Adrenal gland (tissue), 12 donors: ENCODE results near the gene IGFN1. TPM values are rescaled to one million over a fixed set of nuclear protein-coding genes. Genes with fewer than 3 reads are reported as not detected.

Experiments used
- DNase-seq, 7 donors: peaks; one replicate each; pipeline ENCODE4 v3.0.0-alpha.2; 2019 to 2020
- H3K27ac ChIP-seq, 5 donors: fragments of 200-600 bp; sonication (generic) in 4 of 5; 1 replicate in 3 of 5; 2 replicates in 2 of 5; pipeline versions ENCODE4 v1.5.1 to v1.8.0; 2016 to 2020; ENCODE audit warnings: mild to moderate bottlenecking in 1 of 5
- H3K27me3 ChIP-seq: fragments of 200-600 bp; 2 replicates; pipeline ENCODE4 v1.8.0; 2021
- H3K36me3 ChIP-seq, 2 donors: fragments of 200-600 bp; replicated peaks in 1 of 2; 1 replicate in 1 of 2; 2 replicates in 1 of 2; pipeline versions ENCODE4 v1.5.1 to v1.8.0; 2018 to 2022
- H3K4me1 ChIP-seq, 2 donors: fragments of 200-600 bp; replicated peaks in 1 of 2; 1 replicate in 1 of 2; 2 replicates in 1 of 2; pipeline versions ENCODE4 v1.5.1 to v1.8.0; 2018 to 2021
- H3K4me3 ChIP-seq, 4 donors: fragments of 200-600 bp; sonication (generic) in 3 of 4; one replicate each; pipeline ENCODE4 v1.5.1; 2016 to 2018
- H3K9me3 ChIP-seq, 3 donors: fragments of 200-600 bp; sonication (generic) in 1 of 3; replicated peaks in 1 of 3; 1 replicate in 2 of 3; 2 replicates in 1 of 3; pipeline versions ENCODE4 v1.5.1 to v1.8.0; 2016 to 2021
- CTCF ChIP-seq, 6 experiments: fragments of 450-650 bp in 4 of 6; fragments of 200-600 bp in 2 of 6; sonication (generic) in 1 of 6; IDR thresholded peaks; 1 replicate in 5 of 6; 2 replicates in 1 of 6; pipeline versions ENCODE4 v1.5.1 to v1.8.0; 2016 to 2021; ENCODE audit warnings: antibody characterized with exemption in 6 of 6, mild to moderate bottlenecking in 2 of 6, moderate library complexity in 1 of 6
- POLR2A ChIP-seq, 2 donors: fragments of 450-650 bp; IDR thresholded peaks; one replicate each; pipeline ENCODE4 v1.6.1; 2017; ENCODE audit warnings: antibody characterized with exemption in 2 of 2, mild to moderate bottlenecking in 2 of 2, moderate library complexity in 1 of 2
- WGBS, 4 donors: extraction: QIAGEN DNeasy Blood & Tissue Kit in 2 of 4; methylation state at CpG; one replicate each; pipeline versions ENCODE4 v1.1.5 to v1.1.7; 2013 to 2017; 5-methylcytosine and 5-hydroxymethylcytosine counted together
- intact Hi-C, 2 donors: fragments of 100-400 bp; cut with DNase I; formaldehyde crosslinking; loops; one replicate each; pipeline versions ENCODE4 v1.14.1 to v1.15.0; 2022 to 2023
- polyA plus RNA-seq, 3 donors: library from polyadenylated mRNA; stranded (reverse); fragments of 200-250 nt in 2 of 3; fragments of 350-450 nt in 1 of 3; fragmentation: Illumina TruSeq in 1 of 3; extraction: RNeasy Lipid Tissue Mini Kit (QIAGEN cat#74804) in 1 of 3; gene quantifications; one replicate each; pipeline ENCODE4 v1.2.3, GENCODE V29; 2013 to 2014
- total RNA-seq, 9 donors: library from RNA; depleted of rRNA in 4 of 9; stranded (reverse); fragments of >200 nt in 4 of 9; fragments of 120-200 nt in 1 of 9; fragmentation: NEBNext Ultra II Directional in 1 of 9; extraction: Animal tissue kit (Norgen Biotek cat#: 25700) in 1 of 9; gene quantifications; one replicate each; pipeline versions ENCODE4 v1.1.0 to v1.2.4, GENCODE V29; 2013 to 2023
- donor health status: healthy with polysubstance abuse.
- donor health status: Bipolar disorder and iron deficiency.
- donor health status: DM: yes; HTN: yes; CAD: no.
- donor health status: DM: no; HTN: no; CAD: no.
- donor health status: DM: no; HTN: no; CAD: no.
- donor health status: DM: yes; HTN: yes; CAD: no.

The IGFN1 gene
- total and polyA plus RNA-seq, 12 donors, result 0.09 to 3.0 (median 0.28) TPM; not detected in 3

- DNase-seq, result no peak
- H3K27ac ChIP-seq, result no peak overlapping the region
- H3K27me3 ChIP-seq, result no peaks in the 10 kb centered on the region
- H3K36me3 ChIP-seq, result no peaks in the 10 kb centered on the region
- 86 to 91% (median 91%) methylated on average over 3 of the region's 3 CpGs for WGBS, 4 donors
- TF ChIP-seq POLR2A (IDR thresholded peaks at IDR 0.05) (no peak), CTCF (IDR thresholded peaks at IDR 0.05) (no peak)
- no peaks in the 10 kb centered on the region for H3K9me3 ChIP-seq
- no peaks in the 10 kb centered on the region for H3K4me1 ChIP-seq
- no peak overlapping the region for H3K4me3 ChIP-seq
- intact Hi-C loops, result no loop called here
Observed at GRCh38 chr1:201198598-201198997, 8.0 kb downstream of the IGFN1 start.

- H3K27me3 ChIP-seq, result no peaks in the 10 kb centered on the region
- intact Hi-C loops, result loop anchor here in 1 of 2 donors (10.0 kb wide), 1 partner anchor 60 kb away; no protein-coding TSS in a partner anchor
- H3K4me3 ChIP-seq, result no peak overlapping the region
- DNase-seq, result no peak
- H3K4me1 ChIP-seq, result no peaks in the 10 kb centered on the region
- no peaks in the 10 kb centered on the region for H3K9me3 ChIP-seq
- TF ChIP-seq POLR2A (IDR thresholded peaks at IDR 0.05), result no peak
- no peaks in the 10 kb centered on the region for H3K36me3 ChIP-seq
- WGBS, 4 donors, result 83 to 88% (median 85%) methylated on average over 9 to 13 of the region's 13 CpGs
- no peak overlapping the region for H3K27ac ChIP-seq
Observed at GRCh38 chr1:201205036-201205435, 14.4 kb downstream of the IGFN1 start.

GRCh38 chr1:201206176-201206575 lies 15.6 kb downstream of the IGFN1 start:
- no peaks in the 10 kb centered on the region for H3K9me3 ChIP-seq
- intact Hi-C loops, result loop anchor here in 1 of 2 donors (10.0 kb wide), 1 partner anchor 61 kb away; no protein-coding TSS in a partner anchor
- H3K27ac ChIP-seq, result no peak overlapping the region
- no peak overlapping the region for H3K4me3 ChIP-seq
- H3K27me3 ChIP-seq, result no peaks in the 10 kb centered on the region
- no peak for DNase-seq
- no peaks in the 10 kb centered on the region for H3K36me3 ChIP-seq
- no peaks in the 10 kb centered on the region for H3K4me1 ChIP-seq
- WGBS, 4 donors, result 47 to 62% (median 53%) methylated on average over 4 of the region's 4 CpGs
- TF ChIP-seq POLR2A (IDR thresholded peaks at IDR 0.05), result no peak

- Histone ChIP-seq H3K4me1 (no peaks in the 10 kb centered on the region), H3K9me3 (no peaks in the 10 kb centered on the region), H3K36me3 (no peaks in the 10 kb centered on the region), H3K4me3 (no peak overlapping the region), H3K27me3 (no peaks in the 10 kb centered on the region), H3K27ac (no peak overlapping the region)
- intact Hi-C loops, result loop anchor here in 1 of 2 donors (10.0 kb wide), 1 partner anchor 62 kb away; no protein-coding TSS in a partner anchor
- TF ChIP-seq CTCF (IDR thresholded peaks at IDR 0.05), result no peak
- 86 to 96% (median 93%) methylated on average over 3 of the region's 3 CpGs for WGBS, 4 donors
- no peak for DNase-seq
Observed at GRCh38 chr1:201207046-201207445, 16.4 kb downstream of the IGFN1 start.

- no peak overlapping the region for H3K27ac ChIP-seq
Observed at GRCh38 chr1:201208236-201208635, 17.6 kb downstream of the IGFN1 start.

More at GRCh38 chr1:201208236-201208635, 17.6 kb downstream of the IGFN1 start:
- TF ChIP-seq CTCF (IDR thresholded peaks at IDR 0.05), result no peak
- TF ChIP-seq POLR2A (IDR thresholded peaks at IDR 0.05), result no peak
- DNase-seq, result no peak
- intact Hi-C loops, result loop anchor here in 1 of 2 donors (10.0 kb wide), 1 partner anchor 63 kb away; no protein-coding TSS in a partner anchor
- Histone ChIP-seq H3K9me3 (no peaks in the 10 kb centered on the region), H3K36me3 (no peaks in the 10 kb centered on the region), H3K4me1 (no peaks in the 10 kb centered on the region), H3K4me3 (no peak overlapping the region), H3K27me3 (no peaks in the 10 kb centered on the region)
- 93 to 100% (median 97%) methylated on average over 2 of the region's 2 CpGs for WGBS, 4 donors
